ENCODE results near the gene TNNC1. TPM values are rescaled to one million over a fixed set of nuclear protein-coding genes. Genes with fewer than 3 reads are reported as not detected.

TNNC1 gene
- total RNA-seq, 1 experiment from 2014 or later: 40.5 TPM

- Mint-ChIP-seq H3K4me1 (ENCODE audit: low read depth, unreplicated experiment) (no peaks in the 10 kb centered on the region), H3K27ac (ENCODE audit: unreplicated experiment) (no peak overlapping the region), H3K36me3 (ENCODE audit: insufficient read depth, unreplicated experiment) (peaks cover 40% of the 10 kb centered on the region), H3K27me3 (ENCODE audit: insufficient read depth, unreplicated experiment) (no peaks in the 10 kb centered on the region), H3K9me3 (ENCODE audit: unreplicated experiment) (no peaks in the 10 kb centered on the region), H3K4me3 (ENCODE audit: unreplicated experiment) (no peak overlapping the region)
- no TSS peak for BruUV-seq (replicated peaks)
- POLR2A ChIA-PET: no interaction called here
- no peaks in the 10 kb centered on the region for H3K27me3 ChIP-seq (replicated peaks; ENCODE audit: control insufficient read depth, insufficient read depth, low read length)
- peaks cover 2% of the 10 kb centered on the region for H3K36me3 ChIP-seq (ENCODE audit: control insufficient read depth, insufficient read depth, low read length)
- intact Hi-C loops (cut with micrococcal nuclease; ENCODE audit: unreplicated experiment): no loop called here
- no peak for TF ChIP-seq CTCF (IDR thresholded peaks at IDR 0.05; ENCODE audit: insufficient read depth in 1 of 2, low read depth in 1 of 2, low read length in 1 of 2, severe bottlenecking in 1 of 2, unreplicated experiment in 1 of 2)
- no peak for DNase-seq
- H3K4me1 ChIP-seq: no peaks in the 10 kb centered on the region
- CTCF ChIA-PET: no interaction called here
- H3K9me3 ChIP-seq: no peaks in the 10 kb centered on the region
- no peak overlapping the region for H3K4me3 ChIP-seq (ENCODE audit: low read depth, low read length)
These were observed 26.2 kb upstream of the TNNC1 start for GRCh38 chr3:52479877-52480575.

- no peaks in the 10 kb centered on the region for H3K27me3 Mint-ChIP-seq (ENCODE audit: insufficient read depth, unreplicated experiment)
- no peak for TF ChIP-seq CTCF (IDR thresholded peaks at IDR 0.05; ENCODE audit: insufficient read depth in 1 of 2, low read depth in 1 of 2, low read length in 1 of 2, severe bottlenecking in 1 of 2, unreplicated experiment in 1 of 2)
- H3K9me3 ChIP-seq: no peaks in the 10 kb centered on the region
- no peak for DNase-seq
- no peaks in the 10 kb centered on the region for H3K9me3 Mint-ChIP-seq (ENCODE audit: unreplicated experiment)
- H3K4me1 ChIP-seq: no peaks in the 10 kb centered on the region
- H3K27ac Mint-ChIP-seq (ENCODE audit: unreplicated experiment): no peak overlapping the region
- POLR2A ChIA-PET: interaction anchor here (0.6 kb wide), 1 partner anchor 92 kb away, joined by 3 read pairs; no protein-coding TSS in a partner anchor
- H3K4me3 Mint-ChIP-seq (ENCODE audit: unreplicated experiment): no peak overlapping the region
- peaks cover 47% of the 10 kb centered on the region for H3K36me3 Mint-ChIP-seq (ENCODE audit: insufficient read depth, unreplicated experiment)
- H3K36me3 ChIP-seq (ENCODE audit: control insufficient read depth, insufficient read depth, low read length): peaks cover 2% of the 10 kb centered on the region
- H3K27me3 ChIP-seq (replicated peaks; ENCODE audit: control insufficient read depth, insufficient read depth, low read length): no peaks in the 10 kb centered on the region
- H3K4me1 Mint-ChIP-seq (ENCODE audit: low read depth, unreplicated experiment): no peaks in the 10 kb centered on the region
- CTCF ChIA-PET: no interaction called here
- BruUV-seq (replicated peaks): no TSS peak
- intact Hi-C loops (cut with micrococcal nuclease; ENCODE audit: unreplicated experiment): no loop called here
- no peak overlapping the region for H3K4me3 ChIP-seq (ENCODE audit: low read depth, low read length)
These were observed 25.4 kb upstream of the TNNC1 start for GRCh38 chr3:52479037-52479876.

GRCh38 chr3:52477796-52478095 is 23.9 kb upstream of the TNNC1 start:
- no peaks in the 10 kb centered on the region for H3K27me3 Mint-ChIP-seq (ENCODE audit: insufficient read depth, unreplicated experiment)
- H3K9me3 Mint-ChIP-seq (ENCODE audit: unreplicated experiment): no peaks in the 10 kb centered on the region
- intact Hi-C loops (cut with micrococcal nuclease; ENCODE audit: unreplicated experiment): no loop called here
- H3K4me1 ChIP-seq: no peaks in the 10 kb centered on the region
- no peak overlapping the region for H3K4me3 ChIP-seq (ENCODE audit: low read depth, low read length)
- no peak for DNase-seq
- H3K27me3 ChIP-seq (replicated peaks; ENCODE audit: control insufficient read depth, insufficient read depth, low read length): no peaks in the 10 kb centered on the region
- H3K27ac Mint-ChIP-seq (ENCODE audit: unreplicated experiment): no peak overlapping the region
- ChIA-PET CTCF (no interaction called here), POLR2A (no interaction called here)
- BruUV-seq (replicated peaks): no TSS peak
- peaks cover 53% of the 10 kb centered on the region for H3K36me3 Mint-ChIP-seq (ENCODE audit: insufficient read depth, unreplicated experiment)
- peaks cover 4% of the 10 kb centered on the region for H3K36me3 ChIP-seq (ENCODE audit: control insufficient read depth, insufficient read depth, low read length)
- H3K4me3 Mint-ChIP-seq (ENCODE audit: unreplicated experiment): no peak overlapping the region
- TF ChIP-seq CTCF (IDR thresholded peaks at IDR 0.05; ENCODE audit: insufficient read depth in 1 of 2, low read depth in 1 of 2, low read length in 1 of 2, severe bottlenecking in 1 of 2, unreplicated experiment in 1 of 2): no peak
- H3K4me1 Mint-ChIP-seq (ENCODE audit: low read depth, unreplicated experiment): no peaks in the 10 kb centered on the region
- H3K9me3 ChIP-seq: no peaks in the 10 kb centered on the region
